Measurements from ENCODE around the gene LRRTM3. TPM values are rescaled to one million over a fixed set of nuclear protein-coding genes. Genes with fewer than 3 reads are reported as not detected.

The LRRTM3 gene
- polyA plus RNA-seq, 1 of the 3 experiments (the other 2 are of a cell fraction): not detected

- Histone ChIP-seq H3K79me2 (ENCODE audit: insufficient read depth) (no peaks in the 10 kb centered on the region), H3K4me1 (ENCODE audit: control insufficient read depth in 1 of 2, insufficient read depth in 2 of 2, low read depth in 1 of 2, low read length in 1 of 2) (no peaks in the 10 kb centered on the region), H3K4me3 (ENCODE audit: low read depth in 2 of 2, low read length in 1 of 2) (no peak overlapping the region), H2AFZ (ENCODE audit: low read depth) (no peak overlapping the region), H3K27ac (ENCODE audit: low read depth in 2 of 2, low read length in 1 of 2) (no peak overlapping the region), H4K20me1 (ENCODE audit: insufficient read depth) (no peaks in the 10 kb centered on the region), H3K9me3 (no peaks in the 10 kb centered on the region), H3K27me3 (ENCODE audit: insufficient read depth) (no peaks in the 10 kb centered on the region; the same call in 1 of the 2 replicates), H3K9me2 (no peaks in the 10 kb centered on the region), H3K9ac (no peak overlapping the region), H3K4me2 (no peak overlapping the region), H3F3A (replicated peaks; ENCODE audit: insufficient read depth) (no peaks in the 10 kb centered on the region), H3K36me3 (replicated peaks in 1 of 2; ENCODE audit: control insufficient read depth in 1 of 2, insufficient read depth in 2 of 2, low read length in 1 of 2) (no peaks in the 10 kb centered on the region)
- ChIA-PET POLR2A (no interaction called here), CTCF (no interaction called here)
- TF ChIP-seq TEAD4 (IDR thresholded peaks at IDR 0.05; ENCODE audit: borderline replicate concordance, insufficient read depth) (no peak), FOXJ3 (CRISPR knock-in tag; IDR thresholded peaks at IDR 0.05) (no peak), GABPA (IDR thresholded peaks at IDR 0.05; ENCODE audit: low read depth) (no peak), TCF12 (IDR thresholded peaks at IDR 0.05) (no peak), TAF1 (IDR thresholded peaks at IDR 0.05; ENCODE audit: borderline replicate concordance, low read depth, low read length) (no peak), NRF1 (IDR thresholded peaks at IDR 0.05; ENCODE audit: low read depth, low read length) (no peak), REST (IDR thresholded peaks at IDR 0.05; ENCODE audit: low read depth, low read length) (no peak), POLR2AphosphoS5 (IDR thresholded peaks at IDR 0.05; ENCODE audit: low read depth, low read length) (no peak), ELF1 (IDR thresholded peaks at IDR 0.05) (no peak), RXRA (IDR thresholded peaks at IDR 0.05; ENCODE audit: borderline replicate concordance, low read depth) (no peak), RCOR1 (IDR thresholded peaks at IDR 0.05; ENCODE audit: low read length) (no peak), RFX5 (IDR thresholded peaks at IDR 0.05; ENCODE audit: low read length) (no peak), CTCF (IDR thresholded peaks at IDR 0.05) (no peak), YY1 (IDR thresholded peaks at IDR 0.05; ENCODE audit: low read depth) (no peak), MXI1 (IDR thresholded peaks at IDR 0.05; ENCODE audit: low read depth, low read length) (no peak)
- TF ChIP-seq, protein P1, sequence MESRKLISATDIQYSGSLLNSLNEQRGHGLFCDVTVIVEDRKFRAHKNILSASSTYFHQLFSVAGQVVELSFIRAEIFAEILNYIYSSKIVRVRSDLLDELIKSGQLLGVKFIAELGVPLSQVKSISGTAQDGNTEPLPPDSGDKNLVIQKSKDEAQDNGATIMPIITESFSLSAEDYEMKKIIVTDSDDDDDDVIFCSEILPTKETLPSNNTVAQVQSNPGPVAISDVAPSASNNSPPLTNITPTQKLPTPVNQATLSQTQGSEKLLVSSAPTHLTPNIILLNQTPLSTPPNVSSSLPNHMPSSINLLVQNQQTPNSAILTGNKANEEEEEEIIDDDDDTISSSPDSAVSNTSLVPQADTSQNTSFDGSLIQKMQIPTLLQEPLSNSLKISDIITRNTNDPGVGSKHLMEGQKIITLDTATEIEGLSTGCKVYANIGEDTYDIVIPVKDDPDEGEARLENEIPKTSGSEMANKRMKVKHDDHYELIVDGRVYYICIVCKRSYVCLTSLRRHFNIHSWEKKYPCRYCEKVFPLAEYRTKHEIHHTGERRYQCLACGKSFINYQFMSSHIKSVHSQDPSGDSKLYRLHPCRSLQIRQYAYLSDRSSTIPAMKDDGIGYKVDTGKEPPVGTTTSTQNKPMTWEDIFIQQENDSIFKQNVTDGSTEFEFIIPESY (IDR thresholded peaks at IDR 0.05; ENCODE audit: borderline replicate concordance, low read depth): no peak
- TF ChIP-seq, protein P2, sequence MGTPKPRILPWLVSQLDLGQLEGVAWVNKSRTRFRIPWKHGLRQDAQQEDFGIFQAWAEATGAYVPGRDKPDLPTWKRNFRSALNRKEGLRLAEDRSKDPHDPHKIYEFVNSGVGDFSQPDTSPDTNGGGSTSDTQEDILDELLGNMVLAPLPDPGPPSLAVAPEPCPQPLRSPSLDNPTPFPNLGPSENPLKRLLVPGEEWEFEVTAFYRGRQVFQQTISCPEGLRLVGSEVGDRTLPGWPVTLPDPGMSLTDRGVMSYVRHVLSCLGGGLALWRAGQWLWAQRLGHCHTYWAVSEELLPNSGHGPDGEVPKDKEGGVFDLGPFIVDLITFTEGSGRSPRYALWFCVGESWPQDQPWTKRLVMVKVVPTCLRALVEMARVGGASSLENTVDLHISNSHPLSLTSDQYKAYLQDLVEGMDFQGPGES (IDR thresholded peaks at IDR 0.05; ENCODE audit: low read depth, low read length): no peak
- TF ChIP-seq, protein P3, sequence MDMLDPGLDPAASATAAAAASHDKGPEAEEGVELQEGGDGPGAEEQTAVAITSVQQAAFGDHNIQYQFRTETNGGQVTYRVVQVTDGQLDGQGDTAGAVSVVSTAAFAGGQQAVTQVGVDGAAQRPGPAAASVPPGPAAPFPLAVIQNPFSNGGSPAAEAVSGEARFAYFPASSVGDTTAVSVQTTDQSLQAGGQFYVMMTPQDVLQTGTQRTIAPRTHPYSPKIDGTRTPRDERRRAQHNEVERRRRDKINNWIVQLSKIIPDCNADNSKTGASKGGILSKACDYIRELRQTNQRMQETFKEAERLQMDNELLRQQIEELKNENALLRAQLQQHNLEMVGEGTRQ (IDR thresholded peaks at IDR 0.05; ENCODE audit: borderline replicate concordance, low read depth, low read length): no peak
- DNase-seq: no peak
These were observed 39.0 kb upstream of the LRRTM3 start for GRCh38 chr10:66886848-66887247.
